ENCODE data around the gene ATP1A2. TPM values are rescaled to one million over a fixed set of nuclear protein-coding genes. Genes with fewer than 3 reads are reported as not detected.

ATP1A2 gene
- total RNA-seq, 1 experiment from 2014 or later: 23.2 TPM

DNA sequence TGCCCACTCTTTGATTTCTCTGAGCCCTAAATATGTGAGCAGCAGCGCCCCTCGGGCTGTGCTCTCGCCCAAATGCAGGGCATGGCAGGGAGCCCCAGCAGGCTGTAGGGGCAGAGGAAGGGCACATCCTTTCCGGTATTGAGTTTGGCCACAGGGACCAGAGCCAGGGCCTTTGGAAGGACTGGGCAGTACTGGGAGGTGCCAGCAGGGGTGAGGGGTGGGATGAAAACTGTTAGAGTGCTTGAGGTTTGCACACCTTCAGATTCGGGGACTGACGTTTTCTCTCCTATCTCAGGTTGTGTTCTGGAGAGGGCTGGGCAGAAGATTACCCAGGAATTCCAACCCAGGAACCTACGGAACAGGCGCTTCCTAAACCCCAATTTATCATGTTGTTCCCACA is 2.2 kb upstream of the ATP1A2 start:
- no peaks in the 10 kb centered on the region for H3K9me3 Mint-ChIP-seq
- peaks cover 85% of the 10 kb centered on the region for H3K4me1 Mint-ChIP-seq
- no peaks in the 10 kb centered on the region for H3K36me3 Mint-ChIP-seq
- no peak overlapping the region for H3K27ac Mint-ChIP-seq
- TF ChIP-seq FOXK1 (CRISPR knock-in tag; IDR thresholded peaks at IDR 0.05) (no peak), ZBTB21 (CRISPR knock-in tag; IDR thresholded peaks at IDR 0.05; ENCODE audit: borderline replicate concordance) (no peak), CREM (CRISPR knock-in tag; IDR thresholded peaks at IDR 0.05) (no peak), CREB1 (CRISPR knock-in tag; IDR thresholded peaks at IDR 0.05) (no peak), TP53 (CRISPR knock-in tag; IDR thresholded peaks at IDR 0.05) (no peak), CBFB (CRISPR knock-in tag; IDR thresholded peaks at IDR 0.05; ENCODE audit: low read depth) (no peak), ZNF317 (CRISPR knock-in tag; IDR thresholded peaks at IDR 0.05; ENCODE audit: borderline replicate concordance, low read depth) (no peak), AR (CRISPR knock-in tag; IDR thresholded peaks at IDR 0.05) (no peak), GTF2I (CRISPR knock-in tag; conservative IDR thresholded peaks at IDR 0.05) (no peak), PRRX2 (CRISPR knock-in tag; IDR thresholded peaks at IDR 0.05) (no peak), IRF2 (CRISPR knock-in tag; IDR thresholded peaks at IDR 0.05; ENCODE audit: borderline replicate concordance, low read depth) (no peak)
- TF ChIP-seq, protein P1, sequence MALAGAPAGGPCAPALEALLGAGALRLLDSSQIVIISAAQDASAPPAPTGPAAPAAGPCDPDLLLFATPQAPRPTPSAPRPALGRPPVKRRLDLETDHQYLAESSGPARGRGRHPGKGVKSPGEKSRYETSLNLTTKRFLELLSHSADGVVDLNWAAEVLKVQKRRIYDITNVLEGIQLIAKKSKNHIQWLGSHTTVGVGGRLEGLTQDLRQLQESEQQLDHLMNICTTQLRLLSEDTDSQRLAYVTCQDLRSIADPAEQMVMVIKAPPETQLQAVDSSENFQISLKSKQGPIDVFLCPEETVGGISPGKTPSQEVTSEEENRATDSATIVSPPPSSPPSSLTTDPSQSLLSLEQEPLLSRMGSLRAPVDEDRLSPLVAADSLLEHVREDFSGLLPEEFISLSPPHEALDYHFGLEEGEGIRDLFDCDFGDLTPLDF (CRISPR knock-in tag; IDR thresholded peaks at IDR 0.05): no peak
- TF ChIP-seq, protein P2, sequence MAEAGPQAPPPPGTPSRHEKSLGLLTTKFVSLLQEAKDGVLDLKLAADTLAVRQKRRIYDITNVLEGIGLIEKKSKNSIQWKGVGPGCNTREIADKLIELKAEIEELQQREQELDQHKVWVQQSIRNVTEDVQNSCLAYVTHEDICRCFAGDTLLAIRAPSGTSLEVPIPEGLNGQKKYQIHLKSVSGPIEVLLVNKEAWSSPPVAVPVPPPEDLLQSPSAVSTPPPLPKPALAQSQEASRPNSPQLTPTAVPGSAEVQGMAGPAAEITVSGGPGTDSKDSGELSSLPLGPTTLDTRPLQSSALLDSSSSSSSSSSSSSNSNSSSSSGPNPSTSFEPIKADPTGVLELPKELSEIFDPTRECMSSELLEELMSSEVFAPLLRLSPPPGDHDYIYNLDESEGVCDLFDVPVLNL (CRISPR knock-in tag; IDR thresholded peaks at IDR 0.05; ENCODE audit: borderline replicate concordance, low read depth): no peak
- DNase-seq (ENCODE audit: low spot score) (no peak), ATAC-seq (peak; percentile 7)
- H3K4me3 Mint-ChIP-seq: no peak overlapping the region
- CTCF ChIA-PET: interaction anchor here (3.9 kb wide), 1 partner anchor 11 kb away, joined by 27 read pairs; no protein-coding TSS in a partner anchor
- H3K27me3 Mint-ChIP-seq (ENCODE audit: low read depth): peaks cover 2% of the 10 kb centered on the region; the same call in 1 of the 2 replicates
- POLR2A ChIA-PET: no interaction called here

DNA sequence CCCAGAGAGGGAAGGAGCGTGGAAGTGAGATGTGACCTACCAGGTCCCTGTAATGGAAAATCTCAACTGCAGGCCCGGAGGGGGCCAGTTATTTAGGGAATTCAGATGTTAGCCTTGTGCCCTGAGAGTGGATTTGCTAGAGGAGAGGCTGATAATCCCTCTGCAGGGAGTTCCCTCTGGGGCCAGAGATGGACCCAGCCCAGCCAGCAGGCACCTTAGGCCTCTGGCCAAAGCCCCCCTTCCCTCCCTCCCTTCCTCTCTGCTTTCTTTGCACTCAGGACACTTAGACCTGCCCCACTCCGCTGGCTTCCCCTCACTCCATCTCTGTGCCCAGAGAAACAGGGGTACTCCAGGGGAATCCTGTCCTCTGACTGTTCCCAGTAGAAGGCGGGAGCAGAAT is 1.5 kb upstream of the ATP1A2 start:
- no peaks in the 10 kb centered on the region for H3K36me3 Mint-ChIP-seq
- ChIA-PET CTCF (interaction anchor here (0.8 to 3.9 kb wide), 5 partner anchors 11 to 56 kb away, joined by 3 to 27 read pairs (median 5); partner anchors contain the start of gene IGSF8), POLR2A (no interaction called here)
- DNase-seq (ENCODE audit: low spot score): no peak
- no peaks in the 10 kb centered on the region for H3K9me3 Mint-ChIP-seq
- peaks cover 82% of the 10 kb centered on the region for H3K4me1 Mint-ChIP-seq
- ATAC-seq: peak; percentile 5; the same call in 1 of the 2 replicates
- TF ChIP-seq USF1 (CRISPR knock-in tag; IDR thresholded peaks at IDR 0.05) (no peak), NFE2L1 (CRISPR knock-in tag; IDR thresholded peaks at IDR 0.05) (no peak), GTF2I (CRISPR knock-in tag; conservative IDR thresholded peaks at IDR 0.05) (no peak), ZNF396 (CRISPR knock-in tag; IDR thresholded peaks at IDR 0.05; ENCODE audit: borderline replicate concordance) (no peak), PRRX2 (CRISPR knock-in tag; IDR thresholded peaks at IDR 0.05) (no peak), GABPB1 (CRISPR knock-in tag; IDR thresholded peaks at IDR 0.05) (no peak), USF2 (CRISPR knock-in tag; IDR thresholded peaks at IDR 0.05) (no peak), FOXJ3 (CRISPR knock-in tag; IDR thresholded peaks at IDR 0.05; ENCODE audit: borderline replicate concordance) (no peak), E2F5 (CRISPR knock-in tag; IDR thresholded peaks at IDR 0.05) (no peak)
- TF ChIP-seq, protein P3, sequence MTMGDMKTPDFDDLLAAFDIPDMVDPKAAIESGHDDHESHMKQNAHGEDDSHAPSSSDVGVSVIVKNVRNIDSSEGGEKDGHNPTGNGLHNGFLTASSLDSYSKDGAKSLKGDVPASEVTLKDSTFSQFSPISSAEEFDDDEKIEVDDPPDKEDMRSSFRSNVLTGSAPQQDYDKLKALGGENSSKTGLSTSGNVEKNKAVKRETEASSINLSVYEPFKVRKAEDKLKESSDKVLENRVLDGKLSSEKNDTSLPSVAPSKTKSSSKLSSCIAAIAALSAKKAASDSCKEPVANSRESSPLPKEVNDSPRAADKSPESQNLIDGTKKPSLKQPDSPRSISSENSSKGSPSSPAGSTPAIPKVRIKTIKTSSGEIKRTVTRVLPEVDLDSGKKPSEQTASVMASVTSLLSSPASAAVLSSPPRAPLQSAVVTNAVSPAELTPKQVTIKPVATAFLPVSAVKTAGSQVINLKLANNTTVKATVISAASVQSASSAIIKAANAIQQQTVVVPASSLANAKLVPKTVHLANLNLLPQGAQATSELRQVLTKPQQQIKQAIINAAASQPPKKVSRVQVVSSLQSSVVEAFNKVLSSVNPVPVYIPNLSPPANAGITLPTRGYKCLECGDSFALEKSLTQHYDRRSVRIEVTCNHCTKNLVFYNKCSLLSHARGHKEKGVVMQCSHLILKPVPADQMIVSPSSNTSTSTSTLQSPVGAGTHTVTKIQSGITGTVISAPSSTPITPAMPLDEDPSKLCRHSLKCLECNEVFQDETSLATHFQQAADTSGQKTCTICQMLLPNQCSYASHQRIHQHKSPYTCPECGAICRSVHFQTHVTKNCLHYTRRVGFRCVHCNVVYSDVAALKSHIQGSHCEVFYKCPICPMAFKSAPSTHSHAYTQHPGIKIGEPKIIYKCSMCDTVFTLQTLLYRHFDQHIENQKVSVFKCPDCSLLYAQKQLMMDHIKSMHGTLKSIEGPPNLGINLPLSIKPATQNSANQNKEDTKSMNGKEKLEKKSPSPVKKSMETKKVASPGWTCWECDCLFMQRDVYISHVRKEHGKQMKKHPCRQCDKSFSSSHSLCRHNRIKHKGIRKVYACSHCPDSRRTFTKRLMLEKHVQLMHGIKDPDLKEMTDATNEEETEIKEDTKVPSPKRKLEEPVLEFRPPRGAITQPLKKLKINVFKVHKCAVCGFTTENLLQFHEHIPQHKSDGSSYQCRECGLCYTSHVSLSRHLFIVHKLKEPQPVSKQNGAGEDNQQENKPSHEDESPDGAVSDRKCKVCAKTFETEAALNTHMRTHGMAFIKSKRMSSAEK (CRISPR knock-in tag; IDR thresholded peaks at IDR 0.05; ENCODE audit: borderline replicate concordance): no peak
- H3K27ac Mint-ChIP-seq: no peak overlapping the region
- H3K4me3 Mint-ChIP-seq: no peak overlapping the region
- H3K27me3 Mint-ChIP-seq (ENCODE audit: low read depth): peaks cover 2% of the 10 kb centered on the region; the same call in 1 of the 2 replicates

Data from WTC11 (cell line).